MCF 10A (cell line): ENCODE results near the gene CDHR3. TPM values are rescaled to one million over a fixed set of nuclear protein-coding genes. Genes with fewer than 3 reads are reported as not detected.

Experiments used
- BruUV-seq: library from RNA; stranded (reverse); fragments of 400-500 nt; replicated peaks from 2 replicates; lab custom pipeline; 2021; lab: Mats Ljungman, UMichigan
- CTCF ChIA-PET: fragments of 300-600 bp; sonication (Branson Sonifier 250); formaldehyde crosslinking; extraction: SDS; loops from one replicate; lab custom pipeline; 2021; ENCODE audit warnings: antibody characterized with exemption, inconsistent platforms; lab: Yijun Ruan, JAX
- POLR2A ChIA-PET: fragments of 300-600, 350-650 bp; sonication (Branson Sonifier 250); formaldehyde crosslinking; extraction: SDS; loops from one replicate; lab custom pipeline; 2020; ENCODE audit warnings: antibody characterized with exemption, inconsistent platforms; lab: Yijun Ruan, JAX
- DNase-seq: peaks from one replicate; pipeline ENCODE4 v3.0.0-alpha.2; 2018; ENCODE audit not compliant: unreplicated experiment
- H3K27ac Mint-ChIP-seq: one replicate; pipeline ENCODE4 v1.8.0; 2022; ENCODE audit warnings: mild to moderate bottlenecking, low read depth, mixed read lengths; ENCODE audit not compliant: unreplicated experiment
- H3K27me3 Mint-ChIP-seq: one replicate; pipeline ENCODE4 v1.8.0; 2022; ENCODE audit warnings: mixed read lengths; ENCODE audit not compliant: insufficient read depth, unreplicated experiment
- H3K36me3 Mint-ChIP-seq: one replicate; pipeline ENCODE4 v1.8.0; 2022; ENCODE audit warnings: mild to moderate bottlenecking, moderate library complexity, mixed read lengths; ENCODE audit not compliant: insufficient read depth, unreplicated experiment
- H3K4me1 Mint-ChIP-seq: one replicate; pipeline ENCODE4 v1.8.0; 2022; ENCODE audit warnings: mixed read lengths; ENCODE audit not compliant: insufficient read depth, unreplicated experiment
- H3K4me3 Mint-ChIP-seq: one replicate; pipeline ENCODE4 v1.8.0; 2022; ENCODE audit warnings: mild to moderate bottlenecking, moderate library complexity, mixed read lengths; ENCODE audit not compliant: unreplicated experiment
- H3K9me3 Mint-ChIP-seq: one replicate; pipeline ENCODE4 v1.8.0; 2022; ENCODE audit warnings: mixed read lengths; ENCODE audit not compliant: unreplicated experiment
- intact Hi-C: fragments of 100-400 bp; cut with micrococcal nuclease; formaldehyde crosslinking; loops from 2 replicates; pipeline ENCODE4 v1.14.1; 2022
- total RNA-seq: library from RNA; stranded (reverse); gene quantifications from 2 replicates; pipeline ENCODE4 v1.2.3, GENCODE V29; 2022
- TF ChIP-seq, protein P1 (sequence below): fragments of 200-600 bp; IDR thresholded peaks from one replicate; pipeline ENCODE4 v1.8.0; 2022; ENCODE audit warnings: antibody characterized with exemption, mild to moderate bottlenecking; ENCODE audit not compliant: unreplicated experiment

CDHR3 gene
- total RNA-seq, 1 experiment from 2014 or later = 0.19 TPM

DNA sequence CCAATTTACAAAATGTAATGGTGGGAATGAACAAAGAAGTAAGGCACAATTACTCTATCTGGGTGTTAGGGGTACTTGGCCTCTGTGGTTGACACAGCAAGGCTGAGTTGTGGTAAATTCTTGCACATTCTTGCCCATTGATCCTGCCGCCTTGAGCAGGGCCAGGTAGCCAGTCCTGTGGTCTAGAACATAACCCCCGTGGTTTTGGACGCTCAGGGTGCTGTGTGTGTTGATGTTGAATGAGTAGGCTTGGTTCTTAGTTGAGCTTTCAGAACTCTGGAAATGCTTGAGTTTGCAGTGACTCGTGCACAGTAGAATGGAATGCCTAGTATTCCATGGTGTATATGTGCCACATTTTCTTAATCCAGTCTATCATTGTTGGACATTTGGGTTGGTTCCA is 42.3 kb upstream of the CDHR3 start:
- no peak for DNase-seq
- Mint-ChIP-seq H3K27ac (no peak overlapping the region), H3K4me3 (no peak overlapping the region), H3K9me3 (no peaks in the 10 kb centered on the region), H3K27me3 (no peaks in the 10 kb centered on the region), H3K4me1 (peaks cover 4% of the 10 kb centered on the region), H3K36me3 (no peaks in the 10 kb centered on the region)
- intact Hi-C loops = no loop called here
- POLR2A ChIA-PET = no interaction called here
- TF ChIP-seq, protein P1, sequence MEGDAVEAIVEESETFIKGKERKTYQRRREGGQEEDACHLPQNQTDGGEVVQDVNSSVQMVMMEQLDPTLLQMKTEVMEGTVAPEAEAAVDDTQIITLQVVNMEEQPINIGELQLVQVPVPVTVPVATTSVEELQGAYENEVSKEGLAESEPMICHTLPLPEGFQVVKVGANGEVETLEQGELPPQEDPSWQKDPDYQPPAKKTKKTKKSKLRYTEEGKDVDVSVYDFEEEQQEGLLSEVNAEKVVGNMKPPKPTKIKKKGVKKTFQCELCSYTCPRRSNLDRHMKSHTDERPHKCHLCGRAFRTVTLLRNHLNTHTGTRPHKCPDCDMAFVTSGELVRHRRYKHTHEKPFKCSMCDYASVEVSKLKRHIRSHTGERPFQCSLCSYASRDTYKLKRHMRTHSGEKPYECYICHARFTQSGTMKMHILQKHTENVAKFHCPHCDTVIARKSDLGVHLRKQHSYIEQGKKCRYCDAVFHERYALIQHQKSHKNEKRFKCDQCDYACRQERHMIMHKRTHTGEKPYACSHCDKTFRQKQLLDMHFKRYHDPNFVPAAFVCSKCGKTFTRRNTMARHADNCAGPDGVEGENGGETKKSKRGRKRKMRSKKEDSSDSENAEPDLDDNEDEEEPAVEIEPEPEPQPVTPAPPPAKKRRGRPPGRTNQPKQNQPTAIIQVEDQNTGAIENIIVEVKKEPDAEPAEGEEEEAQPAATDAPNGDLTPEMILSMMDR = no peak
- no TSS peak for BruUV-seq
- CTCF ChIA-PET = no interaction called here

DNA sequence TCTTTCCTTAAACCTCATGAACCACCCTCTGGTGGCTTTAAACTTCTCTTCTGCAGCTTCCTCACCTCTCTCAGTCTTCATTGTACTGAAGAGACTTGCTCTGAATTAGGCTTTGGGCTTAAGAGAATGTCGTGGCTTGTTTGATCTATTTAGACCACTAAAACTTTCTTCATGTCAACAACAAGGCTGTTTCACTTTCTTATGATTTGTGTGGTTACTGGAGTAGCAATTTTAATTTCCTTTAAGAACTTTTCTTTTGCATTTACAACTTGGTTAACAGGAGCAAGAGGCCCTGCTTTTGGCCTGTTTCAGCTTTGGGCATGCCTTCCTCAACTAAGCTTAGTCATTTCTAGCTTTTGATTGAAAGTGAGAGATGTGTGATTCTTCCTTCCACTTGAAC is 38.1 kb upstream of the CDHR3 start:
- H3K4me1 Mint-ChIP-seq = no peaks in the 10 kb centered on the region
- BruUV-seq = no TSS peak
- ChIA-PET POLR2A (no interaction called here), CTCF (interaction anchor here (0.7 kb wide), 1 partner anchor 298 kb away, joined by 3 read pairs; no protein-coding TSS in a partner anchor)
- intact Hi-C loops = no loop called here
- H3K27ac Mint-ChIP-seq = no peak overlapping the region
- no peaks in the 10 kb centered on the region for H3K36me3 Mint-ChIP-seq
- TF ChIP-seq, protein P1 = no peak
- H3K27me3 Mint-ChIP-seq = no peaks in the 10 kb centered on the region
- H3K9me3 Mint-ChIP-seq = no peaks in the 10 kb centered on the region
- no peak for DNase-seq
- H3K4me3 Mint-ChIP-seq = no peak overlapping the region

DNA sequence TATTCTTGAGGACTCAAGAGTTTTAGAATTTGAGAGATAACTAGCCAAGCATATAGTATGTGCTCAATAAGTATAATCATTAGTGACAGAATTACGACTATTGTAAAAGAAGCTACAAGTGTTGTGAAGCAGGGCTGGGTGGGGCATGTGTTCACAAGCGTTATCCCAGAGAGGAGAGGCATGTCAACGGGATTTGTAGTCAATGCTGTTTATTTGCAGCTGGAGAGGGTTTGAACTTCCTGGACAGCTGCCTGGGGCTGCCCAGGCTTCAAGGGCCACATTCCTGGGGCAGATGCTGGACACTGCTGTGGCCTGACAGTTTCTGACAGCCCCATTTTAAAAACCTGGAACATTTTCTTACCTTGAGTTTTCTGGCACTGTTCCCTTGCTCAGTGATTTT is 36.9 kb upstream of the CDHR3 start:
- Mint-ChIP-seq H3K27ac (no peak overlapping the region), H3K9me3 (no peaks in the 10 kb centered on the region), H3K4me3 (no peak overlapping the region), H3K27me3 (no peaks in the 10 kb centered on the region), H3K36me3 (no peaks in the 10 kb centered on the region), H3K4me1 (no peaks in the 10 kb centered on the region)
- POLR2A ChIA-PET = no interaction called here
- BruUV-seq = no TSS peak
- no peak for DNase-seq
- CTCF ChIA-PET = no interaction called here
- TF ChIP-seq, protein P1 = no peak
- intact Hi-C loops = no loop called here

DNA sequence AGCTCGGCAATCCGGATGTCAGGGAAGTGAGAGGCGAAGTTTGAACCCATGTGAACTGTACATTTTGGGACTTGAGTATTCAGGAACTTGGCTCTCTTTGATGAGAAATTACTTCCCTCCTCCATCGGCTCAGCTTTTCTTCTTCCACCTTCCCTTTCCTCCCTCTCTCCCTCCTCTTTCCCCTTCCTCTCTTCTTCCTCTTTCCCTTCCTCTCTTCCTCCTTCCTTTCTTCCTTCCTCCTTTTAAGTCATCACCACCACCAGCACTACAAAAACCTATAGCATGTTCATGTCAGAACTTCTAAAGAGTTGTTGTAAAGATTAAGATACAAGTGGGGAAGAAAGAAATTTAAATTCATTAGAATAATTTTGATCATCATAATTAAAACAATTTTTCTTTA is 31.9 kb upstream of the CDHR3 start:
- no TSS peak for BruUV-seq
- H3K27me3 Mint-ChIP-seq = no peaks in the 10 kb centered on the region
- intact Hi-C loops = no loop called here
- TF ChIP-seq, protein P1 = no peak
- no peak overlapping the region for H3K4me3 Mint-ChIP-seq
- H3K9me3 Mint-ChIP-seq = no peaks in the 10 kb centered on the region
- DNase-seq = no peak
- CTCF ChIA-PET = no interaction called here
- POLR2A ChIA-PET = no interaction called here
- H3K36me3 Mint-ChIP-seq = no peaks in the 10 kb centered on the region
- no peak overlapping the region for H3K27ac Mint-ChIP-seq
- peaks cover 9% of the 10 kb centered on the region for H3K4me1 Mint-ChIP-seq
